HG03457 (cell line): ENCODE measurements around the gene LDLRAD4.

ENCODE experiments used
- ATAC-seq: cut with Tn5 transposase; IDR thresholded peaks from one replicate; pipeline ENCODE4 v1.9.1; 2021; ENCODE audit warnings: moderate number of reproducible peaks; ENCODE audit not compliant: unreplicated experiment

The LDLRAD4 gene

GRCh38 chr18:13218368-13218991 lies at the start of gene LDLRAD4:
Gene LDLRAD4, plus strand, starts transcription at chr18:13218760.
- no peak for ATAC-seq

DNA sequence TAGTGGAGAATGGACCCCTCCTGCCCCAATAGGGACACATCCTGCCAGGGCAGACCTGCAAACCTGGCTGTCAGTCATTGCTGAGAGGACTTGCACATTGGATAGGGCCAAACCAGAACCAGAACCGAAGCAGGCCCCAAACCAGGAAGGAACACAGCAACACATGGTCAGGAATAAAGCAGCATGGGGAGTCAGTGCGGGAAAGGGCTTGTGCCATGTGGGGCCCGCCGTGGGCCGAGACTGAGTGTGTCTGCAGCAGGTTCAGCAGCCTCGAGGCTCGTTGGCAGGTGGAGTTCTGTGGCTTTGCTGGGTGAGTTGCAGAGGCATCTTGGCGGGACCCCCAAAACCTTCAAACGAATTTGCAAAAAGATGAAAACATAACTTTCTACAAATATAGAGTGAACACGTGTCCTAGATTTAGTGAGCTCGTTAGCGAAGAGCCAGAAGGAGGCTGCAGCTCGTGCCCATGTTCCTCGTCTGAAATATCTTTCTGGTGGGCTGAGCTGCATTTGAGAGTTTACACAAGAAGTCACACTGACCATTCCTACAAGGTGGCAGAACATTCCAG lies 44.9 kb upstream of the LDLRAD4 start:
- no peak for ATAC-seq

DNA sequence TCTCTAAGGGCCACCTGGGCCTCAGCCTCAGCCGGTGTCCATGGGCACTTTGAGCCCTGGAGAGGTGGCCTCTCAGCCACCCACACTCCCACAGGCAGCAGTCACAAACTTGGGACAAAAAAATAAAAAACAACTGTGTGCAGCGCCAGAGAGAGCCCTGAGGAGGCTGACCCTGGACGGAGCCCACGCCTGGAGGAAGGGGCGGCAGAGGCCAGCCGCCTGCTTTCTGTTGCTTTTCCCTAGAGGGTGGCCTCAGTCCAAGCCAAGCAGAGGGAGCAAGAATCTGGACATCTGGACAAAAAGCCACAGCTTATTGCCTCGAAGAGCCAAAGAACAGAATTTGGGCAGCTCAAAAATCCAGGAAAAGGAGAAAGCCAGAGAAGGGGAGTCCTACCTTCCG lies 43.3 kb upstream of the LDLRAD4 start:
- ATAC-seq = no peak

DNA sequence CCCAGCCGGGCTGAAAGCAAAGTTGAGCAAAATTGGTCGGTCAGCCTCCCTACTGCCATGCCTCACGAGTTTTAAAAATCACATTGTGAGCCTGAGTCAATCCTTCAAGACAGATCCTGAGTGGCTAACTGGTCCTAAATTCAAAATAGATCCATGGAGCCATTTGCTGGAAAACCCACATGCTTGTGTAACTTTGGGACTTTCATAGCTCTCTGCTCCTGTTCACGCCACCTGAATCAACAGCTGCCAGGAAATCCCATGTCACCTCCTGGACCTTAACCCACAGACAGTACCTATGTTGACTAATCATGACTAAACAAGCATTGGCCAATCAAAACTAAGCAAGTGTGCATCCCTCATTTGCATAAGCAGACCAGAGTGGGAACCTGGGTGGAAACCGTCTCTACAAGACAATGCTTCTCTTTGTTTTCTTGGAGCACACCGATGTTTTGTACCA lies 42.8 kb upstream of the LDLRAD4 start:
- ATAC-seq = no peak

DNA sequence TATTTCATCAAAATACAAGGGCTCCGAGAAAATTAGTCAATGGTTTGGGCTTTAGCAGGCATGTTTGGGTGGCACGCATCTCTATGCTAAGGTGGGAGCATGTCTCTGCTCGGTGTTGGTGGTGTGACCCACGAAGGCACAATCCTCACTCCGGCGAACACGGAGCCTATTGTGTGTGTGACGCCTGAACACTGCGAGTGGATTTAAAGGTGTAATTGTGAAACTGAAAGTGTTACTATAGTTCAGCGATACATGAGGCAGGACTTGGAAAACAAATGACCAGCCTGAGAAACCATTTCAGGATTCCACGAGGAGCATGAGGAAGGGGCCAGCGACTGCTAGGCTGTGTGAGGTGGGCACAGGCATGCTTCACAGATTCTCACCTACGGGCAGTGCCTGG lies 41.7 kb upstream of the LDLRAD4 start:
- no peak for ATAC-seq

DNA sequence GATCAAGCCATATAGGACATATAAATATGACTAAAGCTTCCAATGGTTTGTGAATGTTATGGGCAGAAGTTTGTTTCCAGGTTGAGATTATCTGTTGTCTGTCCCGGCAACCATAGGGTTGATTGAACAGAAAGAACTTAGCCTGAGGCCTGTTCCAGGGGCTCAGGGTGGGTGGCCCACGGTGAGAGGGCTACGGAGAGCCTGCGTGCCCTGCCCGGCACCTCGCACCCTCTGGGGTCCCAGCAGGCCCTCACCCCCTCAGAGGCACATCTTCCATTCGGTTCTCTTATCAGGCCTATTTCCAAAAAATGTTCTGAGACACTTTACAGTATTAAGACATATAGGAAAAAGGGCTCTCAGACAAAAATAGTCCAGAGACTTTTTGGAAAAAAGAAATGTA lies 40.4 kb upstream of the LDLRAD4 start:
- ATAC-seq = no peak

- ATAC-seq = no peak
These were observed 39.6 kb upstream of the LDLRAD4 start for GRCh38 chr18:13178976-13179375.

- no peak for ATAC-seq
These were observed 38.9 kb upstream of the LDLRAD4 start for GRCh38 chr18:13179566-13180113.

- ATAC-seq = no peak
These were observed 37.8 kb upstream of the LDLRAD4 start for GRCh38 chr18:13180614-13181375.

GRCh38 chr18:13181765-13182164 lies 36.8 kb upstream of the LDLRAD4 start:
- no peak for ATAC-seq

- no peak for ATAC-seq
These were observed 35.2 kb upstream of the LDLRAD4 start for GRCh38 chr18:13183359-13183758.

- no peak for ATAC-seq
These were observed 34.8 kb upstream of the LDLRAD4 start for GRCh38 chr18:13183790-13184189.

- no peak for ATAC-seq
These were observed 34.2 kb upstream of the LDLRAD4 start for GRCh38 chr18:13184396-13184795.

DNA sequence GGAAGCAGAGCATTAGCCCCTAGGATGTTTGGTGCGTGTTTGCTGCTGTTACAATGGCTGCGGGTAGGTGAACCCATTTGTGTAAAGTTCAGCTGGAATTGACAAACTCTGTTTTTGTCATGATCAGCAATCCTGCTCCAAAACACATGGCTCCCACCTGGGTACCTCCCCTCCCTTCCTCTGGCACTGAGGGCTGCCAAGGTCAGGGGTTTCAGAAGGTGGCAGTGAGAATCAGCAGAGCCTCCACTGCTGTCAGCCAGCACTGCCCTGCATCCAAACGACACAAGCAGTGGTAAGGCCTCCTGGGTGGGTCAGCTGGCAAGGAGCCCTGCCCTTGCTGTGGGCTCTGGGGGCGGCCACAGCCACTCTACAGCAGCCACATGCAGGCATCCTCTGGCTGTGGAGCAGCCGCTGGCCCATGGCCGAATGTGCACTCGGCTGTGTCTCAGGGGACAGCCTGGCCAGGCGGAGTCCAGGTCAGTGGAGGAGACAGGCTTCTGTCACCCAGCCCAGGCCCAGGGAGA lies 32.8 kb upstream of the LDLRAD4 start:
- ATAC-seq = no peak

- no peak for ATAC-seq
These were observed 31.9 kb upstream of the LDLRAD4 start for GRCh38 chr18:13186687-13187086.

DNA sequence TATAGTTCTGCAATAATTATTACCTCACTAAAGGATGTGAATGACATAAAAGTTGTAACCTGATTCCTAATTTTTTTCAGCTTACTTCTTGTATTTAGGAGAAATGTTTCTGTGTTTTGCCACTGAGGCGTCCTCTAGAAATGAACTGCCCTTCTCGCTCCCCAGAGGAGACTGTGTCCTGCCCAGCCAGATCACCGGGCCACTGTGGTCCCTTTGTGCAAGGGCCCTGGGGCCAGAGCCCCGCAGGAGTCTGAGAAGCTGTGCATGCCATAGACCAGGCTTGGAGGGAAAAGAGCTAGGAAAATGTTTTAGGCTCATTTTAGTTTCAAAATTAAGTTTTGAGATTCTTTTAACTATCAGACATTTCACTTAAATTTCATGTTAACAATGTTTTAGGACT lies 31.1 kb upstream of the LDLRAD4 start:
- ATAC-seq = no peak

DNA sequence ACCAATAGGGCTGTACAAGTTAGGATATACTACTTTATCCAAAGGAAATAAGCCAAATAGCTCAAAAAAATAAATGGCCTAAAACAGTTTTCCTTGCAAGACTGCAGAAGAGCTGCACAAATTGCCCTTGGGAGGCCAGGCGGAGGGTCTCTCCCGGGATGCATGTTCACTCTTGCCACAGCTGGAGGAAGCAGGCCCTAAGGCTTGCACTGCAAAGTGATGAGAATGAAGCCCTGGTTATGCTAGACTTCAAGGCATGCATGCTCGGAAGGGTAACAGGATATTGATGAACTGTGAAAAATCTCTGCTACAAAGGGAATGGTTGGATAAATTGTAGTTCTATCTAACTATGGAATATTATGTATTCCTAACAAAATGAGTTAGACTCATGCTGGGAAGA lies 27.5 kb upstream of the LDLRAD4 start:
- no peak for ATAC-seq

DNA sequence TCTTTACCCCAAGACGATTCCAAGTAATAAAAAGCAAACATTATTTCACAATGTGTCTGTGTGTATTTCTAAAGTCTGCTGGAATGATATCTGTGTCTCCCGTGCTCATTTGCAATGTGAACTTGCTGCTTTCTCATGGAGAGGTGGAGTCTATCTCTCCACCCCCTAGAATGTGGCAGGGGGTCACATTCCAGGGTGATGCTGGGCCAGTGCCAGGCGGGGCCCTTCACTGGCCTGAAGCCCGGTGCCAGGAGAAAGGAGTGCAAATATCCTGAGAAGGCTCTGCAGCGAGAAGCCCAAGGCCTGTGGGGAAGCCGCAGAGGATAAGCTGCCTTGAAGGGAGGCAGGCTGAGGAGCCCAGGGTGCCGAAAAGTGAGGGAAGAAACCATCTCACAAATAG lies 26.8 kb upstream of the LDLRAD4 start:
- no peak for ATAC-seq

DNA sequence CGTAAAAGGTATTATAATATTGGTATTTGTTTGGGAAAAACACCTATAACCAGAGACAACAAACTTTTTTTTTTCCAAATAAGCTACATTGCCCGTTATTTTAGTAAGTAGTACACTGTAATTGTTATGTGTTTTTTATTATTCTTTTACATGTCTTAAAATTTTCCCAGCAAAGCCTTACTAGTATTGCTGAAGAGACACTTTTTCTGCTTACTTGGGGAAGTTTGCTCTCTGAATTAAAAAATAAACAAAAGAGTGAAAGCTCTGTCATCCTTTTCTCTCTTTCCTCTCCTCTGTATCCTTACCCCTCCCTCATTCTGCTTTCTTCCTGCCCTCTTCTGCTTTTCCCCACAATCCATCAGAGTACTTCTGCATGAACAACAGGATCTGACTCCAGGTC lies 25.6 kb upstream of the LDLRAD4 start:
- ATAC-seq = no peak

- no peak for ATAC-seq
These were observed 24.3 kb upstream of the LDLRAD4 start for GRCh38 chr18:13194239-13194638.

GRCh38 chr18:13198701-13199100 lies 19.9 kb upstream of the LDLRAD4 start:
- ATAC-seq = no peak

DNA sequence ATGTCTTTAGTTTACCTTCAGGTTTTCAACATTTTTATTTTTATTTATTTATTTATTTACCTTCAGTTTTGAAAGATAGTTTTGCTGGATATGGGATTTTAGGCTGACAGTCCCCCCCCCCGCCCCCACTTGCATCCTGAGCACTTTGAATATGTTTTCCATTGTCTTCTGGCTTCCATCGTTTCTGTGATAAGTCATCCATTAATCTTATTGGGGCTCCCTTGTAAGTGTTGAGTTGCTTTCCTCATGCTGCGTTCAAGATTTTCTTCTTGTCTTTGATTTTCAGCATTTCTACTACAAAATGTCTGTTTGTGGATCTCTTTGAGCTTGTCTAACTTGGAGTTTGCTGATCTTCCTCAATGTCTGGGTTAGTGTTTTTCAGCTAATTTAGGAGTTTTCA lies 19.4 kb upstream of the LDLRAD4 start:
- ATAC-seq = no peak
